HG03280 (cell line): ENCODE measurements around the gene CDH6.
"Not testable (repeated sequence)": the region's sequence is repeated elsewhere in the genome, so short reads cannot be mapped to it uniquely, and the experiment has no call there.

Experiments used
- ATAC-seq: cut with Tn5 transposase; IDR thresholded peaks from one replicate; pipeline ENCODE4 v1.9.1; 2021; ENCODE audit warnings: mild to moderate bottlenecking, moderate library complexity; ENCODE audit not compliant: unreplicated experiment

CDH6 gene

DNA sequence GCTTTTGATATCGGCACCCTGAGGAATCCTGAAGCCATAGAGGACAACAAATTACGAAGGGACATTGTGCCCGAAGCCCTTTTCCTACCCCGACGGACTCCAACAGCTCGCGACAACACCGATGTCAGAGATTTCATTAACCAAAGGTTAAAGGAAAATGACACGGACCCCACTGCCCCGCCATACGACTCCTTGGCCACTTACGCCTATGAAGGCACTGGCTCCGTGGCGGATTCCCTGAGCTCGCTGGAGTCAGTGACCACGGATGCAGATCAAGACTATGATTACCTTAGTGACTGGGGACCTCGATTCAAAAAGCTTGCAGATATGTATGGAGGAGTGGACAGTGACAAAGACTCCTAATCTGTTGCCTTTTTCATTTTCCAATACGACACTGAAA is 129.5 kb downstream of the CDH6 start:
- ATAC-seq: no peak

DNA sequence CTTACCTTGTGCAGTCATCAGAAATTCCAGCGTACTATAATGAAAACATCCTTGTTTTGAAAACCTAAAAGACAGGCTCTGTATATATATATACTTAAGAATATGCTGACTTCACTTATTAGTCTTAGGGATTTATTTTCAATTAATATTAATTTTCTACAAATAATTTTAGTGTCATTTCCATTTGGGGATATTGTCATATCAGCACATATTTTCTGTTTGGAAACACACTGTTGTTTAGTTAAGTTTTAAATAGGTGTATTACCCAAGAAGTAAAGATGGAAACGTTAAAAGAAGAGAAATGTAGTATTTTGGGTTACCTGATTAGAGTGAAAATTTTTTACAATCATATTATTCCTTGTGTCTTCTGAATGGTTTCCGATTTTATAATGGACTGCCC is 131.4 kb downstream of the CDH6 start:
- ATAC-seq: no peak

DNA sequence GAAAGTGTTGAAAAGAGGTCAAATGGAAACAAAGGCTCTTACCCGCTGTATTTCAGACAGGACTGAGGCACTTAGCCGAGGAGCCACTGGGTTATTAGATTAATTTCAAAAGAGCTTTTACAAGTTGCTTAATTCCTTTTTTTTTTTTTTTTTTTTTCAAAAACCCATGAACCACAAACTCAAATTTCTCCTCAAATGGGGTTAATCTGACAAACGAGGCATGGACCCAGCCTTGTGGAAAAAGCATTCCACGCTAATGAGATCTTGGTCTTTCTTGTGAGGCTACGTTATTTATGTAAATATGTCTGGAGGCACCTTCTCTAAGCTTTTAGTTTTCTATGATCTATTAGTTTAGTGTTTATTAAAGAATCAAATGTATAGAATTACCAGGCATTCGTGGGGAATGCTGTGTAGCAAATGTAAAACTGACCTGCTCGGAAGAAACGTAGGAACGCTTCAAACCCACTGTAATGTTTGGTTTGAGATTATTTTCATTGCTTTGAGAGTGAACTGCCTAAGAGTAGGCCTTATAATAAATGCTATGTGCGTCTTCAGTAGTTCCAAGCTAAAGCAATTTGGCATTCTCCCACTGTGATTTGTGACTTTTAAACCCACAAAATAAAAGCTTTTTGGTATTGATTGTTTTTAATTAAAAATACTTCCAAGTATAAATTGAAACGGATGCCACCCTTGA is 134.7 kb downstream of the CDH6 start:
- ATAC-seq: no peak

DNA sequence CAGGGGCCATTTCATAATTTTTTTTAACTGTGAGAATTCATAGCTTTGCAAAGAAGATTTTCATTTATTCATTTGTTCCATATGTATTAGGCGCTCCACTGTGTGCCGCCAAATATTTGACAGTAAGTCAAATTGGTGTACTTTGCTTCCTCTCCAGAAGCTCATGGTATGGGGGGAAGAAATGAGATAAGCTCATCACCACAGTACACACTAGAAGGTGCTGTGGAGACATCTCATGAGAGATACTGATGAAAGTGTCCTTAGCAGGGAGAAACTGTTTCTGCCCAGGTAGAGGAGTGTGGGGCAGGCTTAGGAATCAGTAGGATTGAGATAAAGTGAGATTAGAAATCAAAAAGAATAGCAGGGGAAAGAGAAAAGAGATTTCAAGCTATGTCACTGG is 136.2 kb downstream of the CDH6 start:
- ATAC-seq: no peak

DNA sequence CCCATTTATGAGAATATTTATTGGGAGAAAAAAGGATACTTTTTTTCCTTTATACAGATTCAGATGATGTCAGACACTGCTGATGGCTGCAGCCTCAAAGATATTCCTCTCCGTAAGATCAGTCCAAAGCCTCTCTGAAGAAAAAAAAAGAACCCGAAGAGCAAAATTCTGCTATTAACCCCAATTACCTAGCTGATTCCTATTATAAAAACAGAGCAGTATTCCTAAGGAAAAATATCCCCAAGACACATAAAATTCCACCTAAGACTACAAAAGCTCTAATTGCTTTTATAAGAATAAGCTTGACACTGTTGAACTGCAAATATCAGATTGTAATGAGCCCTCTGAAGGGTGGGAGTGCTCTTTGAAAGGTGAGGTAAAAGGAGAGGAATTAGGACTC is 138.7 kb downstream of the CDH6 start:
- ATAC-seq: no peak

DNA sequence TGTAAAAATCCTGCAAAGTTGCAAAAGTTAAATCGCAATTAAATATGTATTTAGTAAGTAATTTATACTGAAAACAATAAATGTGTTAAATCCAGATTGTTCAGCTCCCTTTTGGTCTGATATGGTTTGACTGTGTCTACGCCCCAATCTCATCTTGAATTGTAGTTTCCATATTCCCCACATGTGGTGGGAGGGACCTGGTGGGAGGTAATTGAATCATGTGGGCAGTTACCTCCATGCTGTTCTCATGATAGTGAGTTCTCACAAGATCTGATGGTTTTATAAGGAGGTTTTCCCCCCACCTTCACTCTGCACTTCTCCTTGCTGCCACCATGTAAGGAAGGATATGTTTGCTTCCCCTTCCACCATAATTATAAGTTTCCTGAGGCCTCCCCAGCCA is 140.0 kb downstream of the CDH6 start:
- no peak for ATAC-seq

DNA sequence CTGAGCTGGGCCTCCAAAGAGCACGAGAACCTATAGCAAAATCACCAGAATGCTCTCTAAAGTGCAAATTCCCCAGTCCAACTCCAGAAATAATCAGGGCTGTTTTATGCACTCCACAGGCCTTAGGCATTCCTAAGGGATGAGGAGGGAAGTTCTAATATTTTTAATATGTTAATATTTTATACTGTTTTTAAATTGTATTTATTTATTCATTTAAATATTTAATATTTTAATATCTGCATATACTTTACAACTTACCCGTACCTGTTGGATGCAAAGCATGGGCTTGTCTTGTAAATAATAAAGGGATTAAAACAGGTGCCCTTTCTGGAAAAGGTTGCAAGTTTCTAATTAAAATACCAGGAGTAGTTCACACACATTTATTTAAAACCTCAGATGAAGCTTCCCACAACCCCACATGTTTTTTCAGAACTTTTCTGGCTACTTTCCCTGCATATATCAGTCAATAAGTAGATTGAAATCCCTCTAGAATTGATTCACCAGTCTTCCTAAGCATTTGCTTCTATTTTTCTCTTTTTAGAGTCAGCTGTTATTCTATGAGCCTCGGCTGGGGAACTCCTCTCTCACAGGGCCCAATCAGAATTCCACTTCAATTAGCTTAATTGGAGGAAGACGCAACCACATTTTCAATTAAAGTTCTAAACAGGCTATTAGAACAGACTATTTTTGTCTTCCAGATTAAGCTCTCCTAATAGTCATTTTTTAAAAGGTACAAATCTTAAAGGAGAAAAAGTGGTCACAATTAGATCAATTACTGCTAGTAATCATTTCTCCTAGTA is 140.8 kb downstream of the CDH6 start:
- ATAC-seq: no peak

DNA sequence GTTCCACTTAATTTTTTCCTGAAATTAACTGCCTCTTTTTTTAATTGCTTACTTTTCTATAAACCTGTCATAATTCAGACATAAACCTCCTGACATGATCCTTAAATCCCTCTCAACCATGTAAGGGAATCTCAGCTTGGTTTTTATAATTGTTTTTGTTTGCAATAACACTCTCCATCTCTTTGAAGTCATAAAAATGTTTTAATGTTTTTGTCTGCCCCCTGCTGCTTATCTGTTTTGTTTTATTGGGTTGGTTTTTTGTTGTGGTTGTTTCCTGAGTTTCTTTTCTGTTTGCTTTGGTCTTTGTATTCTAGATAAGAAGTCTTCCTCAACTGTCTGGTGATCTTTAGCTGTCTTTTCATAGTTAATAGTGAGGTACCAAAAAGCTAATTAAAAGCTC is 142.0 kb downstream of the CDH6 start:
- ATAC-seq: no peak

DNA sequence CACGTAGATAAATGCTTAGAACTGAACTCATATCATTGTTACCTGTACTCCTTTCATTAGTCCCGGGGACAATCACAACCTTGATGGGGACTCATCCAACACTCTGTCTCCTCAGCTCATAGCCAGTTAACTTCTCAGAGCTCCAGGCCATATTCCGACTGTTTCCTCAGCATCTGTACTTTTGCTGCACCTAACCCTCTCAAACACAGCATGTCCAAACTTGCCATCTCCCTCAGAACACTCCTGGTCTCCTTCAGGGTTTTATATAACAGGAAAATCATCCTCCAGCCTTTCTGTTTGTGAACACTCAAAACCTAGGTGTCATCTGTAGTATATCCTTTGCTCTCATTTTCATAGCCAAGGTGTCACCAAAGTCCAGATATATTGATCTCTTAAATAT is 150.5 kb downstream of the CDH6 start:
- ATAC-seq: no peak

DNA sequence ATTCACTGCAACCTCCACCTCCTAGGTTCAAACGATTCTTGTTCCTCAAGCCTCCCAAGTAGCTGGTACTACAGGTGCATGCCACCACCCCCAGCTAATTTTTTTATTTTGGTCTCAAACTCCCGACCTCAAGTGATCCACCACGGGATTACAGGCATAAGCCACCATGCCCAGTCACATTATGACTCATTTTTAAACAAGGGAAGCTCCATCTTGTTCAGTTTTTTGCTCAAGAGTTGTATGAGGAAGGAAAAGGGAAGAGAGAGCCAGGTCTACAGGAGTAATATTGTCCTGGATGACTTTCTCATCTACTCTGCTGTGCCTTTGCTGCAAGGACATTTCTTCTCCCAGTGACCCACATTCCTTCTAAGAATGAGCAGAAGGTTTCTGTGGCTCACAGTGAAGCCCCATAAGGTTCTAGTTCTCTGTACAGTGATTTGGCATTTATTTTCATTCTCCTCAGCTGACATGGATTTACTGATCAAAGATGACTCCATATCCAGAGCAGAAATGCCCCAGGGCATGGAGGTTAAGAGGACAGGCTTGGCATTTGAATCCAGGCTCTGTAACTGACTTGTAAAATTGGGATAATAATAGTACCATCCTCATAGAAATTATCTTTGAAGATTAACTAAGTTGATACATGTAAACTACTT is 153.5 kb downstream of the CDH6 start:
- ATAC-seq: no peak

DNA sequence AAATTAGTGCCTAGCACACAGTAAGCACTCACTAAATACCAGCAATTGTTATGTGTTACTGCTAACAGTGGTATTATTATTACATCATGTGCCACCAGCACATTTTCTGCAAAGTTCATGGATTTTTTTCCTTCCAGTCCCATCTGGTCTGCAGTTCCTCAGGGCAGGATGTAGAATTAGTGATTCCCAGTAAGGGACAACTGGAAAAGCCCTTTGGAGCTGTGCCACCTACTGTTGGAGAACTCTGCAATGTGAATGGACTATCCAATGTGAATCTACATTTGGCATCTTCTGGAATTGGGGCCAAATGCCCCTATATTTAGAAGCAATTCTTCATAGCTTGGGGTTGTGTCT is 154.0 kb downstream of the CDH6 start:
- ATAC-seq: no peak

DNA sequence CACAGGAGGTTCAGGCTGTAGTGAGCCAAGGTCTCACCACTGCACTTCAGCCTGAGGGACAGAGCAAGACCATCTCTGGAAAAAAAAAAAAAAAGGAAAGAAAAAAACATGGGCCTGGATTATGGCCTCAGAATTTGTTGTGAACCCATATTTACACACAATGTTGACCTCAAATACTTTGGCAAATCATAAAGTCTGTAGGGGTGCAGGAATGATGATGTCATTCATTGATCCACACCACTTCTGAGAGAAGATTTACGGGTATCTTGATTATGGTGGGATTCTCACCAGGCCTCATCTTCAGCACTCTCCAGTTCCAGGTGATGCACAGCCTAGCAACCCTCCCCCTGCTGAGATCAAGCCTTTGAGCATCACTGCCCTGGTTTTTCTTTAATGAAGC is 156.9 kb downstream of the CDH6 start:
- ATAC-seq: no peak

DNA sequence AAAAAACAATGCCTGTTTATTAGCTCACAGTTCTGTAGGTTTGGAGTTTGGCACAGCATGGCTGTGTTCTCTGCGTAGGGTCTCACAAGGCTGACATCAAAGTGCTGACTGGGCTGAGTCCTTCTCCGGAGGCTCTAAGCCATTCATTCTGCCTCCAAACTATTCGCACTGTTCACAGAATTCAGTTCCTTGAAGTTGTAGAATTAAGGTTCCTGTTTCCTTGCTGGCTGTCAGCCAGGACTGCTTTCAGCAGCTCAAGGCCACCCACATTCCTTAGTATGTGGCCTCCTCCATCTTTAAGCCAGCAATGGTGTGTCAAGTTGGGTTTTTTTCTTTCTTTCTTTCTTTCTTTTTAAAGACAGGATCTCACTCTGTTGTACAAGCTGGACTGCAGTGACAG is 161.9 kb downstream of the CDH6 start:
- no peak for ATAC-seq

DNA sequence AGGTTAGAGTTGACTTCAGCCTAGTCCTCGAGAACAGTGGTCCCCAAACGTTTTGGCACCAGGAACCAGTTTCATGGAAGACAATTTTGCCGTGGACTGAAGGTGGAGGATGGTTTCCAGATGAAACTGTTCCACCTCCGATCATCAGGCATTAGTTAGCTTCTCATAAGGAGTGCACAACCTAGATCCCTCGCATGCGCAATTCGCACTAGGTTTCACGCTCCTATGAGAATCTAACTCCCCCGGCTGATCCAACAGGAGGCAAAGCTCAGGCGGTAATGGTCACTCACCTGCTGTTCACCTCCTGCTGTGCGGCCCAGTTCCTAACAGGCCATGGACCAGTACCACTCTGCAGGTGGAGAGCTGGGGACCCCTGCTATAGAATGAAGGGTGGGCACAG is 163.6 kb downstream of the CDH6 start:
- no peak for ATAC-seq

DNA sequence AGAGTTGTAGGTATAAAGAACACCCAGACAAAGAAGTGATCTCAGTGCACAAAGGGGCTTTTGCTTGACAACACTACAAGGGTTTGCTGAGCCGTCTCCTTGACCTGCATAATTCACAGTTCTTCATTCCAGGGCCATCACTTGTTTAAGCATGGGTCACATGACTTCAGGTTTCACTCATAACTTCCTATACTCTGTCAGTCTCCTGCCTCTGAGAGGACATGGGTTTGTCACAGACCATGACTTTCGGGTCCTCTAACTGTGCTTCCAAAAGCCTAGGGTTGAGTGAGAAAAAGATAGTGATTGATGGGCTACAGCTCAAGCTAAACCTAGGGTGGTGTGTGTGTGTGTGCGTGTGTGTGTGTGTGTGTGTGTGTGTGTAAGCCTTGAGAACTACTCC is 166.4 kb downstream of the CDH6 start:
- ATAC-seq: no peak

DNA sequence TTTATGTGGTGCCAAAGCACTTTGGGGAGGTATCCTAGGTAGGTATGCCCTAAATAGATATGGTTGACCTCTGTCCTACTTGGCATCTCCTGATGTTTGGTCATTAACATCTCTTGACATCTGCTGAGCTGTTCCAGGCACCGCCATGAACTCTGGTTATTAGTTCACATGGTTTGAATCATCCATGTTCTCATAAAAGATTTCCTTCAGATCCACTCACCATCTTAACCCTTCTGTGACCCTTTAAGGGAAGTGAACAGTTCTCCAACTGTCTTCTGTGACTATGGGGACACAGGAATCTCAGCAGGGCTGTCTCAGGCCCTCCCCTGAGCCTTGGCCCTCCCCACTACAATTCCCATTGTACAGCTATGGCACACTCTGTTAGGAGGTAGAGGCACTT is 167.7 kb downstream of the CDH6 start:
- ATAC-seq: no peak

DNA sequence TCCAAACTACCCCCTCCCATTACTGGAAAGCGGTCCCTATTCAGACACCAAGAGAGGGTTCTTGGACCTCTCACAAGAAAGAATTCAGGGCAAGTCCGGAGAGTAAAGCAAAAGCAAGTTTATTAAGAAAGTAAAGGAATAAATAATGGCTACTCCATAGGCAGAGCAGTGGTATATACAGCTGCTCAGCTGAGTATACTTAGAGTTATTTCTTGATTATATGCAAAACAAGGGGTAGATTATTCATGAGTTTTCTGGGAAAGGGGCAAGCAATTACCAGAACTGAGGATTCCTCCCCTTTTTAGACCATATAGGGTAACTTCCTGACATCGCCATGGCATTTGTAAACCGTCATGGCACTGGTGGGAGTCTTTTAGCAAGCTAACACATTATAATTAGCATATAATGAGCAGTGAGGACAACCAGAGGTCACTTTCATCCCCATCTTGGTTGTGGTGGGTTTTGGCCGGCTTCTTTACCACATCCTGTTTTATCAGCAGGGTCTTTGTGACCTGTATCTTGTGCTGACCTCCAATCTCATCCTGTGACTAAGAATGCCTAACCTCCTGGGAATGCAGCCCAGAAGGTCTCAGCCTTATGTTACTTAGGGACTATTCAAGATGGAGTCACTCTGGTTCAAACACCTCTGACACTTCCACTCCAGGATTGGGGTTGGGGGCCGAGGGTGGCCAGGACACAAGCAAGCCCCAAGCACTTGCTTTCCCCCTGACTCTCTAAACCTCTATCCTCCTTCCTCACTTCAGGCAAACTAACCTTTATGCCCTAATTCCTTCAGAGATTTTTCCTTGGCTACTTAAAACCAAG is 168.4 kb downstream of the CDH6 start:
- not testable (repeated sequence) for ATAC-seq

DNA sequence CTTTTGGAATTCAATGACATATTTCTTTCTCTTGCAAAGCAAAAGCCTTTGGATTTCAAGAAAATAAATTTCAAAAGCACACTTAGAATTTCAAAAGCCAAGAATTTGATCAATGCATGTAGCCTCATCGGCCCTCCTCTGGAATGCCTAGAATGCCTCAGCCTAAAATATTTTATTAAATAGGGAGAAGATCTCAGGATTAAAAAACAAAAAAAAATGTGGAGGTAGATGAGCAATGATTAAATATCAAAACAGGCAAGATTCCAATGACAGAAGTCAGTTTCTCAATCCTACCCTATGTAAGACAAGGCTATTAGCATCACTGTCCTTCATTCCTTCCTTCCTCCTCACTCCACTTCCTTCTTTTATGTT is 169.0 kb downstream of the CDH6 start:
- no peak for ATAC-seq

DNA sequence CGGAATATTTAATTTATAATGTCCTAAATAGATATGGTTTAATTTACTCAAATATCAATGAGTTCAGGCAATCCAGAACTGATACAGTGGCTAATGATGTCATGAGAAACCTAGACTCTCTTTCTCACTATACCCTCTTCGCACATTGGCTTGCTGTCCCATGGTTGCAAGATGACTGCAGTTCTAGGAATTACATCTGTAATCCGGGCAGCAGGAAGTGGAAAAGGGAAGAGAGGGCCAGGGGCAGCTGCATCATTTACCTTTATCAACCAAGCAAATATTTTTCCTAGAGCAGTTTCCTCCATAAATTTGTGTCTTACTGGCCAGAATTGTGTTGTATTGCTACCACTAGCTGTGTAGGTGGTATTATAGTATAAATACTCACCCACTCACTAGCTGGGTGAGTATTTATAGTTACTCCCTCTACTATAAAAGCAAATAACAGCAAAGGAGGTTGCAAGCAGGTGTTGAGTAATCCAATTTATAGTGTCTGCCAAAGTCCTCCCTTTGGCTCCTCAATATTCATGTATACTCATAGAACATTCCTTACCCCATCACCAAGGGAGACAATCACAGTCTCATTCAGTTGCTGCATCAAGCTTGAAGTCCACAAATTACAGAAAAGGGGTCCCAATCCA is 169.6 kb downstream of the CDH6 start:
- ATAC-seq: no peak

DNA sequence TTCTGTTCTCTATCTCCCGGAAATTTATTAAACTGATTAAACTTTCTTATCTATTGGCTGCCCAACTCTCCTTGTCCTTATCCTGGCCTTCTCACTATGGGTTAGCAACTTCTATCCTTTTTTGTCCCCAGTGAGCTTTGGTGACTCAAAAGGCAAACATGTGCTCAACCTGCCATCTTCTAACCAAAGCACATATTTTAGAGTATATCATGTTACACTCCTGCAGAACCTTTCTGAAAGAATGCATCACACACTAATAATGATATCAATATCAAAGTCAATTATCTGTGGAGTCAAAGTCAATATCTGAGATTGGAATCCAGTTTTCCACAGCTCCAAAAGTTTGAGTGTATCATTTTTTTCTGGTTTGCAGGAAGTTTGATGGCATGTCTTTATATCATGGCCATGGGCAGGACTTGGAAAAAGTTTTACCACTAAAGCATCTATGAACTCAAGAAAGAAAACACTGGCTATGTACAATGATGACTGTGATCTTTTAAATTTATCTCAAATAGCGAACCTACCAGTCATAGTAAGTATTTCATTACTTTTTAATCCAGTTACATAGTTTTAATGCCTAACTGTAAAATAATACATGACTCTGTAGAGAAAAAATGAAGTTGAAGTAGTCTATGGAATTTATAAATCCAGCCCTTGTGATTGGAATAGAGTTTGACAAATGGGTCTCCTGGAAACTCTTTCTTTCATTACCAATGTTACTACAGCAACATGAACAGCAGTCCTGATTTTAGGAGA is 171.6 kb downstream of the CDH6 start:
- no peak for ATAC-seq
